ENCODE measurements around the gene CTNNA1.

GRCh38 chr5:138809391-138809790, 56.2 kb downstream of the CTNNA1 start:
- TF ChIP-seq CTCF (IDR thresholded peaks at IDR 0.05) (no peak), POLR2A (IDR thresholded peaks at IDR 0.05) (no peak)

All from adrenal gland (tissue), 5 donors.